ENCODE results near the gene ZPBP2. TPM values are rescaled to one million over a fixed set of nuclear protein-coding genes. Genes with fewer than 3 reads are reported as not detected.

ZPBP2 gene
- total RNA-seq, 3 donors from 2014 or later, result not detected

DNA sequence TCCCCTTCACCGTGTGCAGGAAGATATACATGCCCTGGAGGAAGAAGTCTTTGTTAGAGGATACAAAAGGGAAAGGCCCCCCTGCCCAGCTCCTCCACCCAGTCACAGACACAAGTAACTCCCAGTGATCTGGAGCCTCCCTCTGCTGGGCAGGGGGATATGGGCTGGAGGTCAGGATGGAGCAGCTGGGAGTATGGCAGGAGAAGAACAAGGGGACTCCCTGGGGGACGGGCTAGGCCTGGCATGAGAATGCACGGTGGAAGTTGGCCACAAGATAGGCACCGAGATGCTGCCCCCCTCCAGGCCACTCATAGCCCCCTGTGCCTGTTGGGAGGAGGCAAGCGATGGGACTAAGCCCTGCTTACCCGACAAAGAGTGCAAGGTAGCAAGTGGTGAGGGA is 55.2 kb downstream of the ZPBP2 start:
- Histone ChIP-seq H3K4me3 (no peak overlapping the region), H3K9me3 (no peaks in the 10 kb centered on the region), H3K4me1 (ENCODE audit: low read depth) (peaks cover 15% of the 10 kb centered on the region), H3K36me3 (ENCODE audit: low read depth) (peaks cover 3% of the 10 kb centered on the region)
- TF ChIP-seq, protein P1, sequence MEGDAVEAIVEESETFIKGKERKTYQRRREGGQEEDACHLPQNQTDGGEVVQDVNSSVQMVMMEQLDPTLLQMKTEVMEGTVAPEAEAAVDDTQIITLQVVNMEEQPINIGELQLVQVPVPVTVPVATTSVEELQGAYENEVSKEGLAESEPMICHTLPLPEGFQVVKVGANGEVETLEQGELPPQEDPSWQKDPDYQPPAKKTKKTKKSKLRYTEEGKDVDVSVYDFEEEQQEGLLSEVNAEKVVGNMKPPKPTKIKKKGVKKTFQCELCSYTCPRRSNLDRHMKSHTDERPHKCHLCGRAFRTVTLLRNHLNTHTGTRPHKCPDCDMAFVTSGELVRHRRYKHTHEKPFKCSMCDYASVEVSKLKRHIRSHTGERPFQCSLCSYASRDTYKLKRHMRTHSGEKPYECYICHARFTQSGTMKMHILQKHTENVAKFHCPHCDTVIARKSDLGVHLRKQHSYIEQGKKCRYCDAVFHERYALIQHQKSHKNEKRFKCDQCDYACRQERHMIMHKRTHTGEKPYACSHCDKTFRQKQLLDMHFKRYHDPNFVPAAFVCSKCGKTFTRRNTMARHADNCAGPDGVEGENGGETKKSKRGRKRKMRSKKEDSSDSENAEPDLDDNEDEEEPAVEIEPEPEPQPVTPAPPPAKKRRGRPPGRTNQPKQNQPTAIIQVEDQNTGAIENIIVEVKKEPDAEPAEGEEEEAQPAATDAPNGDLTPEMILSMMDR (IDR thresholded peaks at IDR 0.05), result no peak
- intact Hi-C loops (cut with DNase I, micrococcal nuclease), result no loop called here
- DNase-seq (no peak), ATAC-seq (no peak)

DNA sequence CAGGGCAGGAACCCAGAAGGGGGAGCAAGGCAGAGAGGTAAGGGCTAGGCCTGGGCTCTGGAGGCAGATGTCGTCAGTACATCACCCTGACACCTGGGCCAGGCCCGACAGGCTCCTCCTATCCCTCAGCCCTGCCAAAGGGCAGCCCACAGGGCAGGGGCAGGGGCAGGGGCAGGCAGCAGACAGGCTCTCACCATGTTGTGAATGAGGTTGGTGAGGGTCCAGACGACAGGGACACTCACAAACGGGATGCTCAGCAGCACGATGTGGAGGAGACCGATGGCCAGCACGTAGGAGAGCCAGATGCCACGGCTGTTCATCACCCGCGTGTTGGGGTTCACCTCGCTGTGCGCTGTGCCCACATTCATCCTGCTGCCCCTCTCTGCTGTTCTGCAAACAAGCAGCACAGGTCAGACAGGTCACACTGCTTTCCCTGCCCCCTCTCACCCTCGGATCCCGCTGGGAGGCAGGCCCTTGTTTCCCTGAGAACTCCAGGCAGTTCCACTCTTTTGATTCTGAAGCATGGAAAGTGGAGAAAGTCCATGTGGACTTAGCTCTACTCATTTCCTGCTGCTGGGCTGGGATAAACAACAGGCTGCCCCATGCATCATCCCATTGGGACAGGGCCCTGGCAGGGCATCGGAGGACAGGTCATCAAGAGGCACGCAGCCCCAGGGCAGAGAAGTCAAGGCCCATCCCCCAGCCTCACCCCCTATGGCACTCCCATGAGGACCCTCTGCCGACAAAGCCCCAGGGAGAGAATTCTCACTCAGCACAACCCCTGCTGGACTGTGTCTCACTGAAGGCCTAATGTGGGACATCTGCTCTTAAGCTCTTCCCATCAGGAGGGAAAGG is 56.1 kb downstream of the ZPBP2 start:
- Histone ChIP-seq H3K9me3 (no peaks in the 10 kb centered on the region), H3K4me1 (ENCODE audit: low read depth) (peaks cover 23% of the 10 kb centered on the region), H3K4me3 (no peak overlapping the region), H3K36me3 (ENCODE audit: low read depth) (peaks cover 3% of the 10 kb centered on the region)
- intact Hi-C loops (cut with DNase I, micrococcal nuclease), result no loop called here
- DNase-seq (no peak), ATAC-seq (no peak)
- TF ChIP-seq, protein P1 (IDR thresholded peaks at IDR 0.05), result no peak

DNA sequence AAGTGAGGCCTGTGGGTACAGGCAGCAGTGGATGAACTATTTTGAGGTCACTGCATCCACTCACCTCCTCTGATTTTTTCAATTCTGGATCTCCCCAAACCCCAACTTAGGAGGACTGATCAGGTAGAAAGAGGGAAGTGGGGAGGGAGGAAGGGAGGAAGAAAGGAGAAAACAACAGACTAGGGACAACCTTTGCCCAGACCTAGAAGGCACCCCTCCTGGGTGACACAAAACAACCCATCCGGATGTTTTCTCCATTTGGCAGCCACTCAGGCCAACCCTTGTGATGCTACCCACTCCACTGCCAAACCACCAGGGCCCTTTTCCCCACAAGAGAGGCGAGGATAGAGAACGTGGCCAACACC is 56.7 kb downstream of the ZPBP2 start:
- peaks cover 23% of the 10 kb centered on the region for H3K4me1 ChIP-seq (ENCODE audit: low read depth)
- TF ChIP-seq, protein P1 (IDR thresholded peaks at IDR 0.05), result no peak
- peaks cover 3% of the 10 kb centered on the region for H3K36me3 ChIP-seq (ENCODE audit: low read depth)
- H3K9me3 ChIP-seq, result no peaks in the 10 kb centered on the region
- ATAC-seq (no peak), DNase-seq (no peak)
- intact Hi-C loops (cut with DNase I, micrococcal nuclease), result no loop called here
- no peak overlapping the region for H3K4me3 ChIP-seq

DNA sequence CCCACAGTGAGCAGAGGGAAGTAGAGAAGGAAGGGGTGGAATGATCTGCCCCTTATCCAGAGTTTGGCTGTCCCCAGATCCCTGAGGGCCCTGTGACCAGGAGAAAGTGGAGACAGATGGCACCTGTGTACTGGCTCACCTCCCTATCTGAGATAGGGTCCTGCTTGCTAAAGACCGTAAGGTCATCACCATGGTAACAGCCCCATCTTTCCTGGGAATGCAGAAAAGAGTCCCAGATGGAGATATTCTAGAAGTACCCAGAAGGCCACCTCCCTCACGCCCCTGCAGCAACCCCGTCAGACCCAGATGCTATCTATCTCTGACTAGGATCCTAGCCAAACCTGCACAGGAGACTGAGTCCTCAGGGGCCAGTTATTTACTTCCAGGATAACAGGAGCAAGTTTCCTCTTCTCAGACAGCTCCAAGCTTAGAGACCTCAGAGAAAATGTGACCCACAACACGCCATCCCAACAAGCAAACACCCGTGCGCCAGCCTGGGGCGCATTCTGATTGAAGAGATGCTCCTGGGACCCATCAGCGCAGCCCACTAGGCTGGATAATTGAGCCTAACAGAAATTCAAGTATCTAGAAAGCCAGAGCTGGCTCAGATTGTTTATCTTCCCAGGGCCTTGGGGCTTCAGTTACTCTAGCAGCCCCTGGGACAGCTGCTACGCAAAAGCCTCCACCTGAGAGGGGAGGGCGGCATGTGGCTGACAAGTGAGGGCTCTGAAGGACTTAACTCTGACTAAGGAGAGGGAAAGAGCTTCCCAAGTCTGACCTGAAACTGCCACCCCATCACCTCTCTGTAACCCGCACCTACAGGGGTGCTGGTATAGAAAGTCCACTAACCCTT is 57.5 kb downstream of the ZPBP2 start:
- intact Hi-C loops (cut with DNase I, micrococcal nuclease), result no loop called here
- Histone ChIP-seq H3K4me3 (no peak overlapping the region), H3K36me3 (ENCODE audit: low read depth) (peaks cover 3% of the 10 kb centered on the region), H3K4me1 (ENCODE audit: low read depth) (peaks cover 23% of the 10 kb centered on the region), H3K9me3 (no peaks in the 10 kb centered on the region)
- DNase-seq (no peak), ATAC-seq (no peak)
- TF ChIP-seq, protein P1 (IDR thresholded peaks at IDR 0.05), result no peak

DNA sequence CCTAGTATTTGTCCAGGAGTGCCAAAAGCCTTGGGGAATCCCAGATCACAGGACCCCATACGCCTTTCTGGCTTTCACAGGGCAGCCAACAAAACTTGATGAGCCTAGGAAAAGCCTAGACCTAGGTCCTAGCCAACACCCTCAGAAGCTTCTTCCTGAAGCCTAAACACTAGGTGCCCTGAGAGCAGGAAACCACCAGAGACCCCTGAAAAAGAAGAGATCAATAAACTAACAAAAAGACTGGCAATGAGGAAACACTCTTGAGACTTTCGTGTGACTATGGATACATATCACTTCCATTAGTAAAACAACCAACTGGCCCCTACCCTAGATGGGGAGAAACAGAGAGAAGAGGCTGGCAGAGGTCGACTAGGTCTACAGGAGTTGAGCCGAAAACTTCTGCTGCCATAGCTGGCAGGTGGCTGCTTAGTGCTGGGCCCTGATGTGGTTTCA is 58.2 kb downstream of the ZPBP2 start:
- Histone ChIP-seq H3K4me3 (no peak overlapping the region), H3K36me3 (ENCODE audit: low read depth) (peaks cover 3% of the 10 kb centered on the region), H3K9me3 (no peaks in the 10 kb centered on the region), H3K4me1 (ENCODE audit: low read depth) (peaks cover 23% of the 10 kb centered on the region)
- DNase-seq, result no peak
- ATAC-seq, result no peak
- TF ChIP-seq, protein P1 (IDR thresholded peaks at IDR 0.05), result no peak
- intact Hi-C loops (cut with DNase I, micrococcal nuclease), result no loop called here

All from mucosa of descending colon (tissue), 3 donors.